Measurements from ENCODE around the gene TPST1. TPM values are rescaled to one million over a fixed set of nuclear protein-coding genes. Genes with fewer than 3 reads are reported as not detected.

The TPST1 gene
- polyA plus RNA-seq, 1 of the 3 experiments (the other 2 are of a cell fraction): 36.4 TPM

DNA sequence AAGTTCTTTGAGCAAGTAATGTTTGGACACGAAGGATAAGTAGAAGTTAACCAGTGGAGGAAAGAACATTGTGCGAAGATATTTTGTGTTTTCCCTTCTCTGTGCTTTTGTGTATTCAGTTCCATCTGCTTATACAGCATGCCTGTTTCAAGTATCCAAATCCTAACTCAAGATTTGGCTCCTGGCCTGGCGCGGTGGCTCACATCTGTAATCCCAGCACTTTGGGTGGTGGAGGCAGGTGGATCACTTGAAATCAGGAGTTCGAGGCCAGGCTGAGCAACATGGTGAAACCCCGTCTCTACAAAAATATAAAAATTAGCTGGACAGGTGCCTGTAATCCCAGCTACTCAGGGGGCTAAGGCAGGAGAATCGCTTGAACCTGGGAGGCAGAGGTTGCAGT is 40.8 kb upstream of the TPST1 start:
- ChIA-PET POLR2A (no interaction called here), CTCF (interaction anchor here (1.0 to 1.3 kb wide), 2 partner anchors 11 to 41 kb away, joined by 3 read pairs; partner anchors contain the start of gene TPST1)
- Histone ChIP-seq H3K9me2 (no peaks in the 10 kb centered on the region), H4K20me1 (ENCODE audit: insufficient read depth) (no peaks in the 10 kb centered on the region), H3K4me2 (no peak overlapping the region), H3K4me3 (ENCODE audit: low read depth in 2 of 2, low read length in 1 of 2) (no peak overlapping the region), H3K27ac (ENCODE audit: low read depth in 2 of 2, low read length in 1 of 2) (no peak overlapping the region), H3F3A (replicated peaks; ENCODE audit: insufficient read depth) (peaks cover 6% of the 10 kb centered on the region), H2AFZ (ENCODE audit: low read depth) (no peak overlapping the region), H3K4me1 (ENCODE audit: control insufficient read depth in 1 of 2, insufficient read depth in 2 of 2, low read depth in 1 of 2, low read length in 1 of 2) (no peaks in the 10 kb centered on the region), H3K9me3 (no peaks in the 10 kb centered on the region), H3K9ac (no peak overlapping the region), H3K79me2 (ENCODE audit: insufficient read depth) (no peaks in the 10 kb centered on the region), H3K27me3 (ENCODE audit: insufficient read depth) (no peaks in the 10 kb centered on the region), H3K36me3 (replicated peaks in 1 of 2; ENCODE audit: control insufficient read depth in 1 of 2, insufficient read depth in 2 of 2, low read length in 1 of 2) (no peaks in the 10 kb centered on the region)
- TF ChIP-seq, protein P1, sequence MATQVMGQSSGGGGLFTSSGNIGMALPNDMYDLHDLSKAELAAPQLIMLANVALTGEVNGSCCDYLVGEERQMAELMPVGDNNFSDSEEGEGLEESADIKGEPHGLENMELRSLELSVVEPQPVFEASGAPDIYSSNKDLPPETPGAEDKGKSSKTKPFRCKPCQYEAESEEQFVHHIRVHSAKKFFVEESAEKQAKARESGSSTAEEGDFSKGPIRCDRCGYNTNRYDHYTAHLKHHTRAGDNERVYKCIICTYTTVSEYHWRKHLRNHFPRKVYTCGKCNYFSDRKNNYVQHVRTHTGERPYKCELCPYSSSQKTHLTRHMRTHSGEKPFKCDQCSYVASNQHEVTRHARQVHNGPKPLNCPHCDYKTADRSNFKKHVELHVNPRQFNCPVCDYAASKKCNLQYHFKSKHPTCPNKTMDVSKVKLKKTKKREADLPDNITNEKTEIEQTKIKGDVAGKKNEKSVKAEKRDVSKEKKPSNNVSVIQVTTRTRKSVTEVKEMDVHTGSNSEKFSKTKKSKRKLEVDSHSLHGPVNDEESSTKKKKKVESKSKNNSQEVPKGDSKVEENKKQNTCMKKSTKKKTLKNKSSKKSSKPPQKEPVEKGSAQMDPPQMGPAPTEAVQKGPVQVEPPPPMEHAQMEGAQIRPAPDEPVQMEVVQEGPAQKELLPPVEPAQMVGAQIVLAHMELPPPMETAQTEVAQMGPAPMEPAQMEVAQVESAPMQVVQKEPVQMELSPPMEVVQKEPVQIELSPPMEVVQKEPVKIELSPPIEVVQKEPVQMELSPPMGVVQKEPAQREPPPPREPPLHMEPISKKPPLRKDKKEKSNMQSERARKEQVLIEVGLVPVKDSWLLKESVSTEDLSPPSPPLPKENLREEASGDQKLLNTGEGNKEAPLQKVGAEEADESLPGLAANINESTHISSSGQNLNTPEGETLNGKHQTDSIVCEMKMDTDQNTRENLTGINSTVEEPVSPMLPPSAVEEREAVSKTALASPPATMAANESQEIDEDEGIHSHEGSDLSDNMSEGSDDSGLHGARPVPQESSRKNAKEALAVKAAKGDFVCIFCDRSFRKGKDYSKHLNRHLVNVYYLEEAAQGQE (IDR thresholded peaks at IDR 0.05; ENCODE audit: low read depth, low read length): no peak
- TF ChIP-seq EZH2phosphoT487 (IDR thresholded peaks at IDR 0.05; ENCODE audit: borderline replicate concordance, low read depth) (no peak), RAD21 (IDR thresholded peaks at IDR 0.05; ENCODE audit: low read length) (no peak), TAF1 (IDR thresholded peaks at IDR 0.05; ENCODE audit: borderline replicate concordance, low read depth, low read length) (no peak), ELF1 (IDR thresholded peaks at IDR 0.05) (no peak)
- 96% methylated on average over 7 of the region's 7 CpGs for WGBS (ENCODE audit: low lambda C conversion rate)
- DNase-seq: no peak

GRCh38 chr7:66167773-66168387 is 37.3 kb upstream of the TPST1 start:
- ChIA-PET POLR2A (no interaction called here), CTCF (interaction anchor here (2.0 kb wide), 1 partner anchor 14 kb away, joined by 5 read pairs; no protein-coding TSS in a partner anchor)
- Histone ChIP-seq H3K9ac (no peak overlapping the region), H3F3A (replicated peaks; ENCODE audit: insufficient read depth) (peaks cover 6% of the 10 kb centered on the region), H3K27ac (ENCODE audit: low read depth in 2 of 2, low read length in 1 of 2) (no peak overlapping the region), H3K4me1 (ENCODE audit: control insufficient read depth in 1 of 2, insufficient read depth in 2 of 2, low read depth in 1 of 2, low read length in 1 of 2) (no peaks in the 10 kb centered on the region), H4K20me1 (ENCODE audit: insufficient read depth) (no peaks in the 10 kb centered on the region), H3K27me3 (ENCODE audit: insufficient read depth) (no peaks in the 10 kb centered on the region), H2AFZ (ENCODE audit: low read depth) (no peak overlapping the region), H3K9me2 (no peaks in the 10 kb centered on the region), H3K9me3 (no peaks in the 10 kb centered on the region), H3K36me3 (replicated peaks in 1 of 2; ENCODE audit: control insufficient read depth in 1 of 2, insufficient read depth in 2 of 2, low read length in 1 of 2) (no peaks in the 10 kb centered on the region), H3K79me2 (ENCODE audit: insufficient read depth) (no peaks in the 10 kb centered on the region), H3K4me2 (no peak overlapping the region), H3K4me3 (ENCODE audit: low read depth in 2 of 2, low read length in 1 of 2) (no peak overlapping the region)
- TF ChIP-seq GATA2 (CRISPR knock-in tag; IDR thresholded peaks at IDR 0.05): peak; percentile 9; the same call in 1 of the 2 replicates
- TF ChIP-seq IRF3 (IDR thresholded peaks at IDR 0.05; ENCODE audit: low read depth, low read length): no peak
- TF ChIP-seq RFX5 (IDR thresholded peaks at IDR 0.05; ENCODE audit: low read length): no peak
- TF ChIP-seq, protein P2, sequence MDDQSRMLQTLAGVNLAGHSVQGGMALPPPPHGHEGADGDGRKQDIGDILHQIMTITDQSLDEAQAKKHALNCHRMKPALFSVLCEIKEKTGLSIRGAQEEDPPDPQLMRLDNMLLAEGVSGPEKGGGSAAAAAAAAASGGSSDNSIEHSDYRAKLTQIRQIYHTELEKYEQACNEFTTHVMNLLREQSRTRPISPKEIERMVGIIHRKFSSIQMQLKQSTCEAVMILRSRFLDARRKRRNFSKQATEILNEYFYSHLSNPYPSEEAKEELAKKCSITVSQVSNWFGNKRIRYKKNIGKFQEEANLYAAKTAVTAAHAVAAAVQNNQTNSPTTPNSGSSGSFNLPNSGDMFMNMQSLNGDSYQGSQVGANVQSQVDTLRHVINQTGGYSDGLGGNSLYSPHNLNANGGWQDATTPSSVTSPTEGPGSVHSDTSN (IDR thresholded peaks at IDR 0.05): 0 out of 2 replicates have a peak, but pooled peaks have one; percentile 21
- peak; percentile 53 for TF ChIP-seq TCF12 (IDR thresholded peaks at IDR 0.05)
- TF ChIP-seq FOSL2 (IDR thresholded peaks at IDR 0.05; ENCODE audit: borderline replicate concordance, low read depth): peak; percentile 30; the same call in 1 of the 2 replicates
- TF ChIP-seq EP300 (IDR thresholded peaks at IDR 0.05; ENCODE audit: borderline replicate concordance in 1 of 2, low read depth in 1 of 2, low read length in 1 of 2): peak in 1 of 2 experiments; percentile 36; a peak in 1 of 4 replicates
- peak; percentile 93 for TF ChIP-seq NFIC (IDR thresholded peaks at IDR 0.05; ENCODE audit: borderline replicate concordance)
- TF ChIP-seq POLR2AphosphoS5 (IDR thresholded peaks at IDR 0.05; ENCODE audit: low read depth, low read length): 0 out of 2 replicates have a peak, but pooled peaks have one; percentile 20
- DNase-seq: peak; percentile 39
- WGBS (ENCODE audit: low lambda C conversion rate): 55% methylated on average over 7 of the region's 7 CpGs

Measured in SK-N-SH (cell line).